CD4-positive, alpha-beta memory T cell (primary cell): Measurements from ENCODE around the gene OR2M2. TPM values are rescaled to one million over a fixed set of nuclear protein-coding genes. Genes with fewer than 3 reads are reported as not detected.

ENCODE experiments used
- CTCF ChIA-PET: fragments of 350-600 bp; sonication (Branson Sonifier 250); formaldehyde crosslinking; loops from one replicate; lab custom pipeline; 2021; ENCODE audit warnings: inconsistent platforms; ENCODE audit not compliant: partially characterized antibody; lab: Charles Lee
- POLR2A ChIA-PET: fragments of 350-600 bp; sonication (Branson Sonifier 250); formaldehyde crosslinking; loops from one replicate; lab custom pipeline; 2021; ENCODE audit not compliant: partially characterized antibody; lab: Charles Lee
- DNase-seq, 5 donors: peaks; one replicate each; pipeline versions ENCODE4 v3.0.0 to v3.0.0-alpha.2; 2020 to 2022; ENCODE audit warnings: mixed read lengths in 1 of 5
- H3K27ac ChIP-seq: one replicate; pipeline ENCODE4 v1.7.0; 2013; ENCODE audit warnings: low read depth, low read length
- H3K27me3 ChIP-seq: 2 replicates; pipeline ENCODE4 v1.7.0; 2013; ENCODE audit warnings: mild to moderate bottlenecking, low read length, moderate library complexity; ENCODE audit not compliant: insufficient read depth
- H3K36me3 ChIP-seq: 2 replicates; pipeline ENCODE4 v1.7.0; 2013; ENCODE audit warnings: mild to moderate bottlenecking, low read length, moderate library complexity; ENCODE audit not compliant: insufficient read depth
- H3K4me1 ChIP-seq: 2 replicates; pipeline ENCODE4 v1.7.0; 2013; ENCODE audit warnings: mild to moderate bottlenecking, low read length, moderate library complexity; ENCODE audit not compliant: insufficient read depth
- H3K4me3 ChIP-seq, 2 donors: one replicate each; pipeline ENCODE4 v1.7.0; 2013; ENCODE audit warnings: low read length in 2 of 2, mild to moderate bottlenecking in 1 of 2
- H3K9me3 ChIP-seq, 2 donors: one replicate each; pipeline ENCODE4 v1.7.0; 2013; ENCODE audit warnings: low read length in 2 of 2, control low read depth in 1 of 2; ENCODE audit not compliant: control insufficient read depth in 1 of 2
- H3K27ac Mint-ChIP-seq, 7 donors: one replicate each; pipeline ENCODE4 v1.8.0; 2020 to 2021; ENCODE audit warnings: mixed read lengths in 7 of 7, mild to moderate bottlenecking in 6 of 7, inconsistent platforms in 3 of 7, moderate library complexity in 3 of 7
- H3K27me3 Mint-ChIP-seq, 2 donors: one replicate each; pipeline ENCODE4 v1.8.0; 2020 to 2021; ENCODE audit warnings: mixed read lengths in 2 of 2
- H3K36me3 Mint-ChIP-seq, 2 donors: one replicate each; pipeline ENCODE4 v1.8.0; 2020 to 2021; ENCODE audit warnings: mixed read lengths in 2 of 2, inconsistent platforms in 1 of 2, mild to moderate bottlenecking in 1 of 2
- H3K4me1 Mint-ChIP-seq, 4 donors: one replicate each; pipeline ENCODE4 v1.8.0; 2020 to 2021; ENCODE audit warnings: mixed read lengths in 4 of 4, mild to moderate bottlenecking in 1 of 4
- H3K4me3 Mint-ChIP-seq, 8 donors: one replicate each; pipeline ENCODE4 v1.8.0; 2020 to 2021; ENCODE audit warnings: mixed read lengths in 8 of 8, mild to moderate bottlenecking in 7 of 8, moderate library complexity in 6 of 8, inconsistent platforms in 3 of 8
- H3K9me3 Mint-ChIP-seq, 8 donors: one replicate each; pipeline ENCODE4 v1.8.0; 2020 to 2021; ENCODE audit warnings: mixed read lengths in 8 of 8, mild to moderate bottlenecking in 5 of 8, inconsistent platforms in 3 of 8, moderate library complexity in 1 of 8
- intact Hi-C: fragments of 100-400 bp; cut with micrococcal nuclease; formaldehyde crosslinking; loops from one replicate; pipeline ENCODE4 v1.15.1; 2023
- polyA plus RNA-seq, 2 donors: library from polyadenylated mRNA; unstranded; fragments of 300-500 nt; fragmentation: Illumina TruSeq; gene quantifications; one replicate each; pipeline ENCODE4 v1.2.3, GENCODE V29; 2021
- total RNA-seq, 2 experiments: library from RNA; stranded (reverse); gene quantifications; one replicate each; pipeline ENCODE4 v1.2.3, GENCODE V29; 2021

Gene OR2M2, protein sequence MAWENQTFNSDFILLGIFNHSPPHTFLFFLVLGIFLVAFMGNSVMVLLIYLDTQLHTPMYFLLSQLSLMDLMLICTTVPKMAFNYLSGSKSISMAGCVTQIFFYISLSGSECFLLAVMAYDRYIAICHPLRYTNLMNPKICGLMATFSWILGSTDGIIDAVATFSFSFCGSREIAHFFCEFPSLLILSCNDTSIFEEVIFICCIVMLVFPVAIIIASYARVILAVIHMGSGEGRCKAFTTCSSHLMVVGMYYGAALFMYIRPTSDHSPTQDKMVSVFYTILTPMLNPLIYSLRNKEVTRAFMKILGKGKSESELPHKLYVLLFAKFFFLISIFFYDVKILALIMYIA
- not detected for total RNA-seq
- polyA plus RNA-seq, result not detected

DNA sequence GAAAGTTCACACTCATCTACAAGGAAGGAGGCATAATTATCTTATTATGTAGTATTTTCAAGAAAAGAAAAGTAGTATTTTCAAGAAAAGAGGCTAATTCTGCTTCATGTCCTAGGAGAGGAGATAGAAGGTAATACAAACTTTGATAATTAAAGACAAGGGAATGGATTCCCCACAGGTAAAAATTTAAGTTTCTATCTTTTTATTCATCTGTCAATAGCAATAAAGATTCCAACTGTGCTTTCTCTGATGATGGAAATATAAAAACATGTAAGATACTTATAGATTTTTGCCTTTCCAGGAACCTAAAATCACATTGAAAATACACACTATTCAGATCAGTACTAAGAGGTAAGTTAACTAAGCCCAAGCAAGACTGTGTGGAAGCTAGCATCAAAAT lies at the start of gene OR2M2:
Gene OR2M2, plus strand, starts transcription at position 301 of the 400 bp plus-strand sequence. CDS start 5,165 bp downstream, outside the sequence.
- ChIA-PET POLR2A (no interaction called here), CTCF (no interaction called here)
- DNase-seq, result no peak
- H3K4me1 Mint-ChIP-seq, result no peaks in the 10 kb centered on the region
- H3K36me3 Mint-ChIP-seq, result no peaks in the 10 kb centered on the region
- no peak within 1 kb of the TSS for H3K4me3 Mint-ChIP-seq
- Histone ChIP-seq H3K27me3 (no peaks in the 10 kb centered on the region), H3K36me3 (no peaks in the 10 kb centered on the region), H3K4me1 (no peaks in the 10 kb centered on the region), H3K9me3 (no peaks in the 10 kb centered on the region), H3K4me3 (no peak within 1 kb of the TSS), H3K27ac (no peak within 1 kb of the TSS)
- intact Hi-C loops, result no loop called here
- no peak within 1 kb of the TSS for H3K27ac Mint-ChIP-seq
- H3K27me3 Mint-ChIP-seq, result peaks cover 0 to 2% of the 10 kb centered on the region in 2 donors
- peaks cover 0 to 8% (median 0%) of the 10 kb centered on the region in 8 donors for H3K9me3 Mint-ChIP-seq

DNA sequence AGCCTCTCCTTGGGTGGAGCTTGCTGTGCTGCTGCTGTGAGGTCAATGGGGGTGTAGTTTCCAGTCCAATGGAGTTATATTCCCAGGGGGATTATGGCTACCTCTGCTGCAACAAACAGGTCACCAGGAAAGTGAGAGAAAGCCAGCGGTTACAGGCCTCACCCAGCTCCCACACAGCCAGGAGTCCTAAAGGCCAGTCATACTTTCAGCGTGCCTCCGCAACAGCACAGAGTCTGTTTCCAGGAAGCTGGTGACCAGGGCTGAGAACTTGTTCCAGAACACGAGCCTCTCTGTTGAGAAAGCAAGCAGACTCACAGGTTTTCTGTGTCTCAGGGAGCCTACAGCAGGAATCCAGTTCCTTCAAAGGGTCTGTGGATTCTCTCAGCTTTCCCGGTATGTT lies 47.0 kb upstream of the OR2M2 start:
- DNase-seq, result no peak
- Mint-ChIP-seq H3K27ac (no peak overlapping the region), H3K4me1 (no peaks in the 10 kb centered on the region), H3K36me3 (no peaks in the 10 kb centered on the region), H3K4me3 (no peak overlapping the region), H3K9me3 (peaks cover under 1 to 26% (median 10%) of the 10 kb centered on the region in 8 donors), H3K27me3 (no peaks in the 10 kb centered on the region)
- ChIA-PET CTCF (no interaction called here), POLR2A (no interaction called here)
- H3K4me1 ChIP-seq, result no peaks in the 10 kb centered on the region
- no peaks in the 10 kb centered on the region for H3K9me3 ChIP-seq
- H3K27ac ChIP-seq, result no peak overlapping the region
- H3K27me3 ChIP-seq, result no peaks in the 10 kb centered on the region
- no peak overlapping the region for H3K4me3 ChIP-seq
- H3K36me3 ChIP-seq, result no peaks in the 10 kb centered on the region
- intact Hi-C loops, result no loop called here

DNA sequence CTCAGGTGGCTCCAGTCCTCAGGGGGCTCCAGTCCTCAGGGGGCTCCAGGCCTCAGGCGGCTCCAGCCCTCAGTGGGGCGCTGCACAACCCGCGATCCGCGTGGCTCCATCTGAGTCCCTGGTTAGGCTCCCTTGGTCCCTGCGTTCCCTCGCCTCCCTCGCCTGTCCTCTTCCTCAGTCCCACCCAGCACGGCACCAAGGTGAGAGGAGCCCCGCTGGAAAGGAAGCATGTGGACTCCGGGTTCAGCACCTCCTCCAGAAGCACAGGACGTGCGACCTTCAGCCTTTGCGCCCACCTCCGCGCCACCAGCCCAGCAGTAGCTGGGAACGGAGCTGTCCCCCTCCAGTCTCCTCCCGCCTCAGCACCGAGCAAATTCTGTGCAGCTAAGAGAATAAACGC lies 37.8 kb upstream of the OR2M2 start:
- Mint-ChIP-seq H3K27ac (no peak overlapping the region), H3K9me3 (peaks cover 0 to 6% (median under 1%) of the 10 kb centered on the region in 8 donors), H3K4me1 (no peaks in the 10 kb centered on the region), H3K27me3 (no peaks in the 10 kb centered on the region), H3K36me3 (no peaks in the 10 kb centered on the region), H3K4me3 (no peak overlapping the region)
- no peaks in the 10 kb centered on the region for H3K4me1 ChIP-seq
- ChIA-PET POLR2A (no interaction called here), CTCF (no interaction called here)
- no peaks in the 10 kb centered on the region for H3K36me3 ChIP-seq
- intact Hi-C loops, result no loop called here
- DNase-seq, result no peak
- no peaks in the 10 kb centered on the region for H3K27me3 ChIP-seq
- H3K27ac ChIP-seq, result no peak overlapping the region
- no peak overlapping the region for H3K4me3 ChIP-seq
- no peaks in the 10 kb centered on the region for H3K9me3 ChIP-seq

DNA sequence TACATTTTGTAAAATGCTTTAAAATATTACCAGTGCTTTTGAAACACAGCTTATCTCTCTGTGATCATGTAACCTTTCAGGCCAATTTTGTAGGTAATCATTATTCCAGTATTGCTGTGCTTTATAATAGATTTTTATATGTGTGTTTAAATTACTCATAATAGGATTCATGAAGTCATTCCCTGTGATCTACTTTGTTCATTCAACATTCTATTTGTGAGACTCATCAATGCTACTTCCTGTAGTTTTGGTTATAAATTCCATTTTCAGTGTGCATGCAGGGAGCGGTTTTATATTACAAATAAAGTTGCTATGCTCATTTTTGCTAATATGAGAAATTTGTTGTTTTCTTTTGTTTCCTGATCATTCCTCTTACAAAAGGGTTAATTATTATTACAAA lies 33.8 kb upstream of the OR2M2 start:
- no peak overlapping the region for H3K27ac Mint-ChIP-seq
- Histone ChIP-seq H3K36me3 (no peaks in the 10 kb centered on the region), H3K4me3 (no peak overlapping the region), H3K27ac (no peak overlapping the region), H3K4me1 (no peaks in the 10 kb centered on the region), H3K27me3 (no peaks in the 10 kb centered on the region), H3K9me3 (no peaks in the 10 kb centered on the region)
- POLR2A ChIA-PET, result no interaction called here
- intact Hi-C loops, result no loop called here
- H3K4me3 Mint-ChIP-seq, result no peak overlapping the region
- DNase-seq, result no peak
- no peaks in the 10 kb centered on the region for H3K4me1 Mint-ChIP-seq
- H3K36me3 Mint-ChIP-seq, result no peaks in the 10 kb centered on the region
- H3K27me3 Mint-ChIP-seq, result no peaks in the 10 kb centered on the region
- CTCF ChIA-PET, result no interaction called here
- H3K9me3 Mint-ChIP-seq, result peaks cover 0 to 5% (median 0%) of the 10 kb centered on the region in 8 donors

DNA sequence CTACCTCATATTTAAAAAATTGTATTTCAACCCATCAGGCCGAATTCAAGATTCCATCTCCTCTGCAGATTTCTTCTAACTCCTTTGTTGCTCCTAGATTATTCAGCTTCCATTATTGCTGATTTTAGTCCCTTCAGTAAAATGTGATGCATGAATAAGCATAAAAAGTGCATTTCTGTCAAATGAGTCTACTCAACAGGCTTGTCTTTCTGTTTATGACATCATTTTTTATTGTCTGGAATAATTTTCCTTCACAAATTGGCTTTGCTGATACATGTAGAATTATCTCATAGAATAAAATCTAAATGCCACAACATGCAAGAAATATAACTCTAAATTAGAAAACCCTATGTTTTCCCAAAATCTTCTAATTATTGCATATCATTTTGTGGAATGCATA lies 31.3 kb upstream of the OR2M2 start:
- intact Hi-C loops, result no loop called here
- Histone ChIP-seq H3K27me3 (no peaks in the 10 kb centered on the region), H3K36me3 (no peaks in the 10 kb centered on the region), H3K27ac (no peak overlapping the region), H3K9me3 (no peaks in the 10 kb centered on the region), H3K4me3 (no peak overlapping the region), H3K4me1 (no peaks in the 10 kb centered on the region)
- Mint-ChIP-seq H3K4me3 (no peak overlapping the region), H3K27ac (no peak overlapping the region), H3K36me3 (no peaks in the 10 kb centered on the region), H3K27me3 (no peaks in the 10 kb centered on the region), H3K9me3 (peaks cover 0 to 8% (median 5%) of the 10 kb centered on the region in 8 donors), H3K4me1 (no peaks in the 10 kb centered on the region)
- DNase-seq, result no peak
- CTCF ChIA-PET, result no interaction called here
- POLR2A ChIA-PET, result no interaction called here

DNA sequence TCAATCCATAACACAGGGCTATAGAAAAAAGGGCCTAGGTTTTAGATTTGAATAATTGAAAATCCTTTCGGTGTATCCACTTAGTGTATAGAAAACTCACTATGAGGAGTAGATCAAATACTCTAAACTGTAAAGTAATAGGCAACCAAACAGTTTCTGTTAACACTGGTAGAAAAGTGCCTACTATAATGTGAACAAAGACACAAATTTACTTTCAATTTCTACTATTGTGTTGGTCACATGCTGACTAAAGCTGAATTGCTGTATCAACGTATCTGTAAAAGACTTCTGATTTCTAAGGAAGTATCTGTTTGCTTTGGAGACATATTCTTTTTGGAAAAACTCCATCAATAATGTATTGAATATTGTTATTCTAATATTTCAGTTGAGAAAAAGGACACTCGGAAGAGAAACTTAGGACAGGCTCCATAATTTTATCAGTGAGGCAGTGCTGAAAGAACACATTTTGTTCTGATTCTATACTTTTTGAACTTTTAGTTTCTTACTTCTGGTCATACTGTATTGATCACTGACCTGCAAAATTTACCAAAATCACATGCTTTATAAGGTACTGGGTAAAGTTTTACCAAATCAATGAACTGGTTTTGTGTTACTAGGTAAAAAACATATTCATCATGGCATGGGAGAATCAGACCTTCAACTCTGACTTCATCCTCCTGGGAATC lies 30.0 kb upstream of the OR2M2 start, which contains the start of gene OR2M5:
Gene OR2M5, plus strand, starts transcription at position 636 of the 686 bp plus-strand sequence. Its CDS starts 0 bp downstream, at position 636.
- H3K4me1 ChIP-seq, result no peaks in the 10 kb centered on the region
- Mint-ChIP-seq H3K36me3 (no peaks in the 10 kb centered on the region), H3K4me3 (no peak within 1 kb of the TSS), H3K4me1 (no peaks in the 10 kb centered on the region), H3K27me3 (no peaks in the 10 kb centered on the region), H3K9me3 (peaks cover 0 to 11% (median 7%) of the 10 kb centered on the region in 8 donors), H3K27ac (no peak within 1 kb of the TSS)
- ChIA-PET CTCF (no interaction called here), POLR2A (no interaction called here)
- no peaks in the 10 kb centered on the region for H3K27me3 ChIP-seq
- no peak within 1 kb of the TSS for H3K27ac ChIP-seq
- H3K36me3 ChIP-seq, result no peaks in the 10 kb centered on the region
- intact Hi-C loops, result no loop called here
- no peak for DNase-seq
- H3K4me3 ChIP-seq, result no peak within 1 kb of the TSS
- no peaks in the 10 kb centered on the region for H3K9me3 ChIP-seq

DNA sequence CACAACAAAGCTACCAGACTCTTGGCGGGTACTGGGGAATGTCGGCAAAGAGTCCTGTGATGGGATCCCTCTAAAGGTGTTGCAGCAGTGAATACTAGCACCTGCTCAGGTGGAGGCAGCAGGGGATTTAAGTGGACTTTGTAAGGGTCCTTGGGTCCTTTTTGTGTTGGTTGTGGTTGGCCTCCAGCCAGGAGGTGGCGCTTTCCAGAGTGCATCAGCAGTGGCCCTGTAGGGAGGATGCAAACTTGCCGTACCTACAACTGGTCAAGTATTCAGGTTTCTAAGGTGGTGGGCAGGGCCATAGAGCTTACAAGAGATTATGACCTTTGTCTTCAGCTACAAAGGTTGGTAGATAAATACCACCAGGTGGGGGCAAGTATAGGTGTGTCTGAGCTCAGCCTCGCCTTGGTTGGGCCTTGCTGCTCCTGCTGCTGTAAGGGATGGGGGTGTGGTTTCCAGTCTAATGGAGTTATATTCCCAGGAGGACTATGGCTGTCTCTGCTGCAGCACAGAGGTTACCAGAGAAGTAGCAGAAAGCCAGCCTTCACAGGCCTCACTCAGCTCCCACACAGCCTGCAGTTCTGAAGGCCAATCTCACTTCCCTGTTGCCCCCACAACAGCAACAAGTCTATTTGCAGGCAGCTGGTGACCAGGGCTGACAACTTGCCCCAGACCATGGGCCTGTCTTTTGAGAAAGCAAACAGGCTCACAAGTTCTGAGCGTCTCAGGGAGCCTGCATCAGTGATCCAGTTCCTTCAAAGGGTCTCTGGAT lies 22.4 kb upstream of the OR2M2 start:
- no peak for DNase-seq
- Histone ChIP-seq H3K9me3 (no peaks in the 10 kb centered on the region), H3K4me3 (no peak overlapping the region), H3K27ac (no peak overlapping the region), H3K4me1 (no peaks in the 10 kb centered on the region), H3K27me3 (no peaks in the 10 kb centered on the region), H3K36me3 (no peaks in the 10 kb centered on the region)
- POLR2A ChIA-PET, result no interaction called here
- no peak overlapping the region for H3K4me3 Mint-ChIP-seq
- CTCF ChIA-PET, result no interaction called here
- no peaks in the 10 kb centered on the region for H3K4me1 Mint-ChIP-seq
- H3K27me3 Mint-ChIP-seq, result no peaks in the 10 kb centered on the region
- H3K36me3 Mint-ChIP-seq, result no peaks in the 10 kb centered on the region
- intact Hi-C loops, result no loop called here
- peaks cover 0 to 14% (median 5%) of the 10 kb centered on the region in 8 donors for H3K9me3 Mint-ChIP-seq
- H3K27ac Mint-ChIP-seq, result no peak overlapping the region
